H9 (cell line): Measurements from ENCODE around the gene S100B. TPM values are rescaled to one million over a fixed set of nuclear protein-coding genes. Genes with fewer than 3 reads are reported as not detected.

Experiments
- DNase-seq: peaks from one replicate; pipeline ENCODE4 v3.0.0-alpha.2; 2017
- H2AFZ ChIP-seq: one replicate; pipeline ENCODE4 v1.6.1; 2013; ENCODE audit warnings: mild to moderate bottlenecking, low read length, control low read depth, moderate library complexity
- H2AK5ac ChIP-seq: 2 replicates; pipeline ENCODE4 v1.6.1; 2013; ENCODE audit warnings: low read length, control low read depth, mixed read lengths; ENCODE audit not compliant: insufficient read length
- H2BK120ac ChIP-seq: one replicate; pipeline ENCODE4 v1.6.1; 2013; ENCODE audit warnings: low read depth, mild to moderate bottlenecking, low read length, control low read depth, inconsistent platforms; ENCODE audit not compliant: poor library complexity, severe bottlenecking
- H2BK12ac ChIP-seq: 2 replicates; pipeline ENCODE4 v1.6.1; 2013; ENCODE audit warnings: low read length, control low read depth, mixed read lengths, low read depth; ENCODE audit not compliant: insufficient read length
- H2BK15ac ChIP-seq: 2 replicates; pipeline ENCODE4 v1.6.1; 2013; ENCODE audit warnings: low read depth, low read length, control low read depth
- H2BK20ac ChIP-seq: one replicate; pipeline ENCODE4 v1.6.1; 2013; ENCODE audit warnings: low read depth, mild to moderate bottlenecking, low read length, control low read depth, inconsistent platforms; ENCODE audit not compliant: poor library complexity, severe bottlenecking
- H2BK5ac ChIP-seq: 2 replicates; pipeline ENCODE4 v1.6.1; 2013; ENCODE audit warnings: low read length, control low read depth, mixed read lengths; ENCODE audit not compliant: insufficient read length
- H3K14ac ChIP-seq: 2 replicates; pipeline ENCODE4 v1.6.1; 2013; ENCODE audit warnings: low read length, control low read depth; ENCODE audit not compliant: insufficient read depth
- H3K18ac ChIP-seq: 2 replicates; pipeline ENCODE4 v1.6.1; 2013; ENCODE audit warnings: low read depth, mild to moderate bottlenecking, mixed read lengths, low read length, control low read depth; ENCODE audit not compliant: insufficient read length
- H3K23ac ChIP-seq: 2 replicates; pipeline ENCODE4 v1.6.1; 2013; ENCODE audit warnings: low read length, control low read depth, mixed read lengths, low read depth; ENCODE audit not compliant: insufficient read length
- H3K23me2 ChIP-seq: 2 replicates; pipeline ENCODE4 v1.6.1; 2013; ENCODE audit warnings: low read depth, mild to moderate bottlenecking, mixed read lengths, low read length, control low read depth; ENCODE audit not compliant: insufficient read length, poor library complexity, severe bottlenecking
- H3K27ac ChIP-seq: 2 replicates; pipeline ENCODE4 v1.5.1; 2013; ENCODE audit warnings: low read length, control low read depth, mixed read lengths, low read depth; ENCODE audit not compliant: insufficient read length
- H3K27me3 ChIP-seq: 2 replicates; pipeline ENCODE4 v1.6.1; 2013; ENCODE audit warnings: low read length, control low read depth, inconsistent platforms; ENCODE audit not compliant: insufficient read depth
- H3K4ac ChIP-seq: 2 replicates; pipeline ENCODE4 v1.6.1; 2013; ENCODE audit warnings: low read depth, mild to moderate bottlenecking, control low read depth, inconsistent platforms, low read length, moderate library complexity
- H3K4me1 ChIP-seq: 2 replicates; pipeline ENCODE4 v1.6.1; 2013; ENCODE audit warnings: low read length, control low read depth, inconsistent platforms; ENCODE audit not compliant: insufficient read depth
- H3K4me2 ChIP-seq: 2 replicates; pipeline ENCODE4 v1.6.1; 2013; ENCODE audit warnings: low read length, control low read depth, mixed read lengths; ENCODE audit not compliant: insufficient read length, insufficient read depth
- H3K56ac ChIP-seq: 2 replicates; pipeline ENCODE4 v1.6.1; 2013; ENCODE audit warnings: low read depth, mild to moderate bottlenecking, mixed read lengths, low read length, control low read depth; ENCODE audit not compliant: insufficient read length
- H3K79me1 ChIP-seq: 2 replicates; pipeline ENCODE4 v1.6.1; 2013; ENCODE audit warnings: low read depth, mild to moderate bottlenecking, moderate library complexity, low read length, control low read depth, inconsistent platforms; ENCODE audit not compliant: insufficient read depth, poor library complexity, severe bottlenecking
- H3K79me2 ChIP-seq: 2 replicates; pipeline ENCODE4 v1.6.1; 2013; ENCODE audit warnings: low read length, control low read depth, inconsistent platforms; ENCODE audit not compliant: insufficient read depth
- H3K9ac ChIP-seq: 2 replicates; pipeline ENCODE4 v1.6.1; 2013; ENCODE audit warnings: low read length, control low read depth, mixed read lengths; ENCODE audit not compliant: insufficient read length; ENCODE audit errors: extremely low read depth
- H3K9me3 ChIP-seq: one replicate; pipeline ENCODE4 v1.6.1; 2013; ENCODE audit warnings: low read depth, low read length, inconsistent platforms; ENCODE audit not compliant: control insufficient read depth
- H3T11ph ChIP-seq: one replicate; pipeline ENCODE4 v1.6.1; 2013; ENCODE audit warnings: mild to moderate bottlenecking, low read length, control low read depth, inconsistent platforms
- H4K20me1 ChIP-seq: one replicate; pipeline ENCODE4 v1.6.1; 2013; ENCODE audit not compliant: control insufficient read depth, insufficient read length, insufficient read depth
- H4K5ac ChIP-seq: 2 replicates; pipeline ENCODE4 v1.6.1; 2013; ENCODE audit warnings: low read depth, mild to moderate bottlenecking, mixed read lengths, low read length, control low read depth; ENCODE audit not compliant: insufficient read length
- H4K8ac ChIP-seq: replicated peaks from 2 replicates; pipeline ENCODE4 v1.6.1; 2013; ENCODE audit warnings: low read length, control low read depth, mixed read lengths, low read depth; ENCODE audit not compliant: insufficient read length
- H4K91ac ChIP-seq: 2 replicates; pipeline ENCODE4 v1.6.1; 2013; ENCODE audit warnings: low read depth, mild to moderate bottlenecking, moderate library complexity, mixed read lengths, low read length, control low read depth; ENCODE audit not compliant: insufficient read length
- H3K27ac Mint-ChIP-seq, 3 experiments: 2 replicates in 2 of 3; 3 replicates in 1 of 3; pipeline ENCODE4 v1.8.0; 2020 to 2021; ENCODE audit warnings: mixed read lengths in 3 of 3, mild to moderate bottlenecking in 1 of 3, moderate library complexity in 1 of 3
- H3K27me3 Mint-ChIP-seq: 2 replicates; pipeline ENCODE4 v1.8.0; 2021; ENCODE audit warnings: low read depth, mild to moderate bottlenecking, moderate library complexity, mixed read lengths
- H3K36me3 Mint-ChIP-seq, 3 experiments: 2 replicates in 2 of 3; 3 replicates in 1 of 3; pipeline ENCODE4 v1.8.0; 2020 to 2021; ENCODE audit warnings: low read depth in 3 of 3, mixed read lengths in 3 of 3; ENCODE audit not compliant: insufficient read depth in 1 of 3
- H3K4me1 Mint-ChIP-seq, 2 experiments: 2 replicates each; pipeline ENCODE4 v1.8.0; 2020; ENCODE audit warnings: mixed read lengths in 2 of 2
- H3K4me3 Mint-ChIP-seq, 2 experiments: 2 replicates in 1 of 2; 3 replicates in 1 of 2; pipeline ENCODE4 v1.8.0; 2020 to 2021; ENCODE audit warnings: mild to moderate bottlenecking in 2 of 2, mixed read lengths in 2 of 2, moderate library complexity in 1 of 2
- H3K9me3 Mint-ChIP-seq, 2 experiments: 2 replicates in 1 of 2; 3 replicates in 1 of 2; pipeline ENCODE4 v1.8.0; 2020; ENCODE audit warnings: mild to moderate bottlenecking in 2 of 2, mixed read lengths in 2 of 2, moderate library complexity in 1 of 2
- WGBS: extraction: QIAGEN DNeasy Blood & Tissue Kit; methylation state at CpG from one replicate; pipeline ENCODE4 v1.1.7; 2013; ENCODE audit warnings: missing lambda C conversion rate, low lambda C conversion rate, mixed read lengths; ENCODE audit not compliant: insufficient read length; ENCODE audit errors: extremely low coverage; 5-methylcytosine and 5-hydroxymethylcytosine counted together
- total RNA-seq: library from RNA; stranded (reverse); gene quantifications from 2 replicates; pipeline ENCODE4 v1.2.1, GENCODE V29; 2021
- TF ChIP-seq, protein P1 (sequence below): fragments of 200-600 bp; sonication (generic); conservative IDR thresholded peaks from 3 replicates; pipeline ENCODE4 v1.8.0; 2021; ENCODE audit warnings: antibody characterized with exemption, mild to moderate bottlenecking

Gene S100B
- total RNA-seq, 1 experiment from 2014 or later, result 0.26 TPM

- Histone ChIP-seq H2BK15ac (no peak overlapping the region), H4K8ac (no peak overlapping the region), H3K23ac (no peak overlapping the region), H3K79me2 (no peaks in the 10 kb centered on the region), H2BK120ac (no peak overlapping the region), H3K9me3 (no peaks in the 10 kb centered on the region), H4K20me1 (no peaks in the 10 kb centered on the region), H3K18ac (no peak overlapping the region), H3K4me2 (no peak overlapping the region), H3K27ac (no peak overlapping the region), H3K27me3 (no peaks in the 10 kb centered on the region), H2BK12ac (no peak overlapping the region), H2BK5ac (no peak overlapping the region), H3T11ph (no peak overlapping the region), H3K4ac (no peak overlapping the region), H3K4me1 (no peaks in the 10 kb centered on the region), H3K14ac (no peak overlapping the region), H3K9ac (no peak overlapping the region), H3K23me2 (no peaks in the 10 kb centered on the region), H4K91ac (no peak overlapping the region), H3K56ac (no peak overlapping the region), H2BK20ac (no peak overlapping the region), H2AFZ (no peak overlapping the region), H2AK5ac (no peak overlapping the region), H4K5ac (no peak overlapping the region), H3K79me1 (no peaks in the 10 kb centered on the region)
- no peaks in the 10 kb centered on the region for H3K27me3 Mint-ChIP-seq
- DNase-seq, result no peak
- WGBS, result no CpG with 5 or more reads among the region's 2 CpGs
- peaks cover 7 to 8% of the 10 kb centered on the region in 2 experiments; a peak in 4 of 5 replicates for H3K9me3 Mint-ChIP-seq
- TF ChIP-seq, protein P1, sequence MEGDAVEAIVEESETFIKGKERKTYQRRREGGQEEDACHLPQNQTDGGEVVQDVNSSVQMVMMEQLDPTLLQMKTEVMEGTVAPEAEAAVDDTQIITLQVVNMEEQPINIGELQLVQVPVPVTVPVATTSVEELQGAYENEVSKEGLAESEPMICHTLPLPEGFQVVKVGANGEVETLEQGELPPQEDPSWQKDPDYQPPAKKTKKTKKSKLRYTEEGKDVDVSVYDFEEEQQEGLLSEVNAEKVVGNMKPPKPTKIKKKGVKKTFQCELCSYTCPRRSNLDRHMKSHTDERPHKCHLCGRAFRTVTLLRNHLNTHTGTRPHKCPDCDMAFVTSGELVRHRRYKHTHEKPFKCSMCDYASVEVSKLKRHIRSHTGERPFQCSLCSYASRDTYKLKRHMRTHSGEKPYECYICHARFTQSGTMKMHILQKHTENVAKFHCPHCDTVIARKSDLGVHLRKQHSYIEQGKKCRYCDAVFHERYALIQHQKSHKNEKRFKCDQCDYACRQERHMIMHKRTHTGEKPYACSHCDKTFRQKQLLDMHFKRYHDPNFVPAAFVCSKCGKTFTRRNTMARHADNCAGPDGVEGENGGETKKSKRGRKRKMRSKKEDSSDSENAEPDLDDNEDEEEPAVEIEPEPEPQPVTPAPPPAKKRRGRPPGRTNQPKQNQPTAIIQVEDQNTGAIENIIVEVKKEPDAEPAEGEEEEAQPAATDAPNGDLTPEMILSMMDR, result no peak
- no peaks in the 10 kb centered on the region for H3K4me1 Mint-ChIP-seq
- no peak overlapping the region for H3K27ac Mint-ChIP-seq
- peaks cover 40 to 56% (median 52%) of the 10 kb centered on the region in 3 experiments for H3K36me3 Mint-ChIP-seq
- no peak overlapping the region for H3K4me3 Mint-ChIP-seq
These were observed 34.8 kb downstream of the S100B start for GRCh38 chr21:46570119-46570518.
